Spinal cord (tissue), 10 donors: ENCODE measurements around the gene ANXA6. TPM values are rescaled to one million over a fixed set of nuclear protein-coding genes. Genes with fewer than 3 reads are reported as not detected.

Source experiments
- DNase-seq, 6 donors: peaks; one replicate each; pipeline versions ENCODE4 v3.0.0 to v3.0.0-alpha.2; 2013 to 2015; ENCODE audit warnings: low spot score in 6 of 6, low read depth in 4 of 6
- H3K27ac ChIP-seq: one replicate; pipeline ENCODE4 v1.5.1; 2013; ENCODE audit warnings: low read depth, low read length, control low read depth
- H3K27me3 ChIP-seq: one replicate; pipeline ENCODE4 v1.6.1; 2013; ENCODE audit warnings: low read length; ENCODE audit not compliant: control insufficient read depth, insufficient read depth
- H3K36me3 ChIP-seq: one replicate; pipeline ENCODE4 v1.6.1; 2013; ENCODE audit warnings: low read length; ENCODE audit not compliant: control insufficient read depth, insufficient read depth
- H3K4me1 ChIP-seq: one replicate; pipeline ENCODE4 v1.6.1; 2013; ENCODE audit warnings: low read length; ENCODE audit not compliant: control insufficient read depth, insufficient read depth
- H3K4me3 ChIP-seq: one replicate; pipeline ENCODE4 v1.5.1; 2013; ENCODE audit warnings: low read depth, low read length, control low read depth
- H3K9me3 ChIP-seq: one replicate; pipeline ENCODE4 v1.6.1; 2013; ENCODE audit warnings: low read length; ENCODE audit not compliant: control insufficient read depth, insufficient read depth
- WGBS: methylation state at CpG from one replicate; pipeline ENCODE4 v1.1.5; 2013; ENCODE audit warnings: missing lambda C conversion rate; ENCODE audit not compliant: insufficient coverage; 5-methylcytosine and 5-hydroxymethylcytosine counted together
- polyA plus RNA-seq, 2 donors: library from polyadenylated mRNA; unstranded; fragments of 120-200 nt; gene quantifications; one replicate each; pipeline ENCODE4 v1.2.1, GENCODE V29; 2013; ENCODE audit not compliant: insufficient read length in 2 of 2
- total RNA-seq, 2 donors: library from RNA; depleted of rRNA in 1 of 2; stranded (reverse); fragments of 120-200 nt in 1 of 2; fragments of >200 nt in 1 of 2; gene quantifications; one replicate each; pipeline versions ENCODE4 v1.2.3 to v1.2.4, GENCODE V29; 2013 to 2014
- donor health status: healthy.

Gene ANXA6
- total and polyA plus RNA-seq, 4 donors = 215 to 301 (median 271) TPM

DNA sequence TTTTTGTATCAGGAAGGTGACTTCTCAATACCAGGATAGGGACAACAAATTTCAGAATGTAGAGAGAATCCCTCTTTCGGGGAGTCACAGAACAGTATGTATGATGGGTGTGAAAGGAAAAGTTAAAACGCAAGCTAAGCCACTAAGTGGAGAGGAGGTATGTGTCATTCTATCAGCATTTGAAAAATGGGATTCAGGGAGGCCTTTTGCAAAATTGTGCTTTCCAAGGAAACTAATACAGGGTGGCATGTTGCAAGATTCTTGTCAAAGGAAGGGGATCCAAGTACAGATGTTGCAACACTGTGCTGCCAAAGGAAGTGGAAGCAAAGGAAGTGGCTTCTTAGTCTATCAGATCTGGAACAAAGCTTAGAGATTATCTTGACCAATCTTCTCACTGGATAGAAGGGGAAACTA lies 64.1 kb downstream of the ANXA6 start:
- peaks cover 21% of the 10 kb centered on the region for H3K4me1 ChIP-seq
- H3K36me3 ChIP-seq = no peaks in the 10 kb centered on the region
- no peaks in the 10 kb centered on the region for H3K9me3 ChIP-seq
- DNase-seq = no peak
- no peaks in the 10 kb centered on the region for H3K27me3 ChIP-seq
- no peak overlapping the region for H3K4me3 ChIP-seq
- 74% methylated on average over 2 of the region's 2 CpGs for WGBS
- H3K27ac ChIP-seq = no peak overlapping the region

DNA sequence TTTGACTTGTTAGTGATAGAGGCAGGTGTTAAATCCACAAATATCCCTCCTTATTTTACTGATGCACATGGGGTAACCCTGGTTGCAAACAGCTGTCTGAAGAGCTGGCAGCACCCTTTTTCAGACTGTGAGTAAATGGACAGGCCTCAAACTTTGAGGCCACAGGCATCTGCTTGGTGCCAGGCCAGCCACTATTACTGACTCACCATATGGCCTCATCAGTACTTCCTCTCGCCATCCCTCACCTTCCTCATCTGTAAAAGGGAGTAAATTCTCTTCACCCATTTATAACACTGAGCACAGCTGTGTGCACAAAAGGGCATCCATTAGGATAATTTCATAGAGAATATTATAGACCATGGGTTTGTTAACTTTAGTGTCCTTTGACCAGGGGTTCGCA lies 64.8 kb downstream of the ANXA6 start:
- H3K36me3 ChIP-seq = no peaks in the 10 kb centered on the region
- no peak for DNase-seq
- WGBS = no CpG with 5 or more reads among the region's 2 CpGs
- H3K4me3 ChIP-seq = no peak overlapping the region
- no peaks in the 10 kb centered on the region for H3K27me3 ChIP-seq
- no peaks in the 10 kb centered on the region for H3K9me3 ChIP-seq
- peaks cover 21% of the 10 kb centered on the region for H3K4me1 ChIP-seq
- no peak overlapping the region for H3K27ac ChIP-seq

DNA sequence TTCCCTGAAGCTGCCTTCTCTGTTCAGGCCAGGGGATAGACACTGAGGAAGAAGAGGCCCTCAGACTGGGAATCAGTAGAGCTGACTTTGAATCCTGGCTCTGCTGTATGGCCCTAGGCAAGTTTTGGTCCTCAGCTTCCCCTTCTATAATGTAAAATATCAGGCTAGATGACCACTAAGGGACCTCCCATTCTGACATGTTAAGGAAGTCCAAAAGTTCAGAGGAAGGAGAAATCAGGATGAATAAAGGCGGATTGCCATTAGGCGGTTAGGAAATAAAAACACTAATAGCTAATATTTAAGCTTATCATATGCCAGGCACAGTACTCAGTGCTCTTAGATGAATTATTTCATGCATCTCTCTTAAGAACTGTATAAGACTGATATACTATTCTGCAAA lies 67.9 kb downstream of the ANXA6 start:
- Histone ChIP-seq H3K4me3 (no peak overlapping the region), H3K4me1 (peaks cover 12% of the 10 kb centered on the region), H3K36me3 (peaks cover 2% of the 10 kb centered on the region), H3K27ac (no peak overlapping the region), H3K27me3 (no peaks in the 10 kb centered on the region), H3K9me3 (no peaks in the 10 kb centered on the region)
- DNase-seq = no peak
- WGBS = no CpG with 5 or more reads among the region's 2 CpGs

DNA sequence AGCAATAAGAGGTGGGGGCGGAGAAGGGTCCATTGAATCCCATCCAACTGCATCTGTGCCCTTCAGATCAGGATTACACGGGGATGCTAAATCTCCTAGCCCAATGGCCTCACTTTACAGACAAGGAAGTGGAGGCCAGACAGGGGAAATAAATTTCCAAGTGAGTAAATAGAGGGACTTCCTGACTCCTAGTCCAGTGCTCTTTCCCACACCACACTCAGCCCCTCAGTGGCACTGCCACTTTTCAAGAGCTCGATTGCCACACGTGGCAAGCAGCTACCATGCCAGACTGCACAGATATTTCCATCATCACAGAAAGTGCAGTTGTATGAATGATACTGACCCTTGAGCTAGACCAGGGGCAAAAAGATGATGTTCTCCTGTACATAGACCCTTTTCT lies 68.6 kb downstream of the ANXA6 start:
- Histone ChIP-seq H3K27ac (no peak overlapping the region), H3K4me3 (no peak overlapping the region)
- 100% methylated on average over 1 of the region's 4 CpGs for WGBS

DNA sequence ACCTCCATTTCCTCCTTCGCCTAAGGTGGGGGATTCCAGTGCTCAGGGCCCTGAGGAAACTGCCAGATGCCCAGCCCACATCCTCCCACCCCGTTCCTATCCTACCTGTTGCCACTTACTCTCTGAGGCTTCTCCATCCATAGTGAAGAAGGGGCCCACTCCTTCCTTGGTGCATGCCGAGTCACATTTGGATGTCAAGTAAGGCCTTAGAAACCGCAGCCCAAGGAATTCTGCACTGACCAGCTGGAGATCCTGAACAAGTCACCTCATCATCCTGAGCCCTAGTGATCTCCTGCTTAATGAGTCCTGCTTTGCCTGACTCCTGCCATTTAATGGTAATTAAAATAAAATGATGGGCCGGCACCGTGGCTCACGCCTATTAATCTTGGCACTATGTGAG lies 70.1 kb downstream of the ANXA6 start:
- DNase-seq = no peak
- Histone ChIP-seq H3K4me1 (peaks cover 3% of the 10 kb centered on the region), H3K9me3 (no peaks in the 10 kb centered on the region), H3K4me3 (no peak overlapping the region), H3K27ac (no peak overlapping the region), H3K36me3 (peaks cover 2% of the 10 kb centered on the region), H3K27me3 (no peaks in the 10 kb centered on the region)
- WGBS = 74% methylated on average over 4 of the region's 7 CpGs

More for the DNA sequence above, 68.6 kb downstream of the ANXA6 start:
- no peak for DNase-seq
- Histone ChIP-seq H3K36me3 (peaks cover 2% of the 10 kb centered on the region), H3K9me3 (no peaks in the 10 kb centered on the region), H3K27me3 (no peaks in the 10 kb centered on the region), H3K4me1 (peaks cover 5% of the 10 kb centered on the region)

- Histone ChIP-seq H3K9me3 (no peaks in the 10 kb centered on the region), H3K27ac (no peak overlapping the region), H3K27me3 (no peaks in the 10 kb centered on the region), H3K4me3 (no peak overlapping the region), H3K4me1 (peaks cover 3% of the 10 kb centered on the region), H3K36me3 (peaks cover 2% of the 10 kb centered on the region)
- DNase-seq = no peak
- 67% methylated on average over 4 of the region's 10 CpGs for WGBS
These were observed 70.6 kb downstream of the ANXA6 start for GRCh38 chr5:151086905-151087360.

DNA sequence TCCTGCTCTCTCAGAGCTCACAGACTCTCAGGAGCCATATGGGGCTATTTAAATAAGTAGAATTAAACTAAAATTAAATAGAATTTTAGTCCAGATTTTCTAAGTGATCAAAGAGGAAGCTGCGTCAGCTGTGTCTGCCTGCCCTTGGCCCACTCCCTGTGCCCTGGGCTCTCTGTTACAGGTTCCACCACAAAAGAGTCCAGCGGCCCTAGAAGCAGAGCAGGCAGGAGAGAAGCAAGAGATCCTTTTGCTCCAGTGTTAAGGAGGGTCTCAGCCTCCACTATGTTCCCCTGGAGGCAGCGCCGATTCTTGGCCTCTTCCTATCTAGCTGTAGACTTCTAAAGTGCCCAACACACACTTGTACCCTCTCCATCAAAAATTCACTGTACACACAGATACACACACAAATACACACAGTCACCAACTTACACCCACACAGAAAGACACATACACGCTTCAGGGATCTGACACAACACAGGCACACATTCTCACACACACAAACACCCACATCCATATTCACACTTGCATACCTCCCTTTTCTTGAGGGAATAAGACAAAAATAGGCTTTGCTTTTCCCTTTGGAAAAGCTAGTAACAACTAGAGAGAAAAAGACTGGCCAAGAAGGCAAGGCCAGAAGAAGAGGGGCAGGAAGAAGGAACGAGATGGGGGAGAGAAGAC lies 71.2 kb downstream of the ANXA6 start:
- H3K36me3 ChIP-seq = peaks cover 2% of the 10 kb centered on the region
- H3K27ac ChIP-seq = no peak overlapping the region
- no peak for DNase-seq
- 92% methylated on average over 6 of the region's 6 CpGs for WGBS
- H3K4me1 ChIP-seq = peaks cover 7% of the 10 kb centered on the region
- H3K4me3 ChIP-seq = no peak overlapping the region
- H3K27me3 ChIP-seq = no peaks in the 10 kb centered on the region
- no peaks in the 10 kb centered on the region for H3K9me3 ChIP-seq

DNA sequence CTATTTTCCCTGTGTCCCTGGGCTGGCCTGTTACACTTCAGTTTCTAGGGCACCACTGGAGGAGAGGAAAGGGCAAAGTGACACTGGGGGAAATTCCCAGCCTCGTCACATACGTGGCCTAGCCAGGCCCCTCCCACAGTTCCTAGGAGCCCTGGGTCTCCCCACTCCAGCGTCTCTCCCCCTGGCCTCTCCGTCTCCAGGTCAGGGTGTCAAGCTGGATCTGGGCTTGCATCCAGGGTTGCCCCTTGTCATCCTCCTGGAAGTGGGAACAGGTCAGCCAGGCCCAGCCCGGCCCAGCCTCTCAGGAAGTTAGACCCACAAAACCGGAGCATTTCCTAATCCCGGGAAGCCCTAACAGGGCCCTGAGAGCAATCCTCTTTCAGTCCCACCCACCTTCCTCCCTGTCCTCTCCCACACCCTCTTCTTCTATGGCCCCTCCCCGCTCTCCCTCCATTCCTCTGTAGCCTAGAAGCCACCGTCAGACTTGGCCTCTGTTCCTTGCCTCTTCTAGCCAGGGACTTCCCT lies 72.0 kb downstream of the ANXA6 start:
- no peaks in the 10 kb centered on the region for H3K27me3 ChIP-seq
- no peaks in the 10 kb centered on the region for H3K9me3 ChIP-seq
- H3K27ac ChIP-seq = no peak overlapping the region
- WGBS = 59% methylated on average over 7 of the region's 9 CpGs
- H3K4me1 ChIP-seq = peaks cover 10% of the 10 kb centered on the region
- no peak for DNase-seq
- H3K4me3 ChIP-seq = no peak overlapping the region
- H3K36me3 ChIP-seq = peaks cover 2% of the 10 kb centered on the region

DNA sequence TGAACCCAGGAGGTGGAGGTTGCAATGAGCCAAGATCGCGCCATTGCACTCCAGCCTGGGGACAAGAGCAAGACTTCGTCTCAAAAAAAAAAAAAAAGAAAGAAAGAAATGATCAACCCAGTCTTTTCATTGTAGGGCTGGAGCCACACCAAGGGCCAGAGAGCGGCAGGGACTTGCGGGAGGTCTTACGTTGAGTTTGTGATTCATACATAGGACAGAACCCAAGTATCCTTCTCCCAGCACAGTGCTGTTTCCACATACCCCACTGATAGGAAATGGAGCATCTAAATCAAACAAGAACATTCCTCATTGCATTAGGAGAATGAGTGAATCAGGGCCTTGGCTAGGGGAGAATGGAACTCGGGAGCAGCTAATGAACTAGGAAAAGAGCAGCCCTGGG lies 73.2 kb downstream of the ANXA6 start:
- H3K4me3 ChIP-seq = no peak overlapping the region
- no peak for DNase-seq
- H3K36me3 ChIP-seq = peaks cover 2% of the 10 kb centered on the region
- H3K27ac ChIP-seq = no peak overlapping the region
- no peaks in the 10 kb centered on the region for H3K27me3 ChIP-seq
- peaks cover 11% of the 10 kb centered on the region for H3K4me1 ChIP-seq
- 100% methylated on average over 4 of the region's 7 CpGs for whole genome bisulfite sequencing
- H3K9me3 ChIP-seq = no peaks in the 10 kb centered on the region

- WGBS = 100% methylated on average over 1 of the region's 3 CpGs
These were observed 74.4 kb downstream of the ANXA6 start for GRCh38 chr5:151083081-151083676.

More at GRCh38 chr5:151083081-151083676, 74.4 kb downstream of the ANXA6 start:
- H3K4me3 ChIP-seq = no peak overlapping the region
- peaks cover 2% of the 10 kb centered on the region for H3K36me3 ChIP-seq
- no peak overlapping the region for H3K27ac ChIP-seq
- no peaks in the 10 kb centered on the region for H3K9me3 ChIP-seq
- DNase-seq = no peak
- no peaks in the 10 kb centered on the region for H3K27me3 ChIP-seq
- peaks cover 18% of the 10 kb centered on the region for H3K4me1 ChIP-seq
